GM12878 (cell line): ENCODE results near the gene TP73. TPM values are rescaled to one million over a fixed set of nuclear protein-coding genes. Genes with fewer than 3 reads are reported as not detected.

Experiments used
- ATAC-seq: fragments of 200-7000 bp; cut with Tn5 transposase; 3 replicates; pipeline ENCODE4 v1.9.1; 2020; ENCODE audit warnings: mild to moderate bottlenecking, moderate library complexity
- BruUV-seq: library from RNA; stranded (reverse); fragments of 400-500 nt; replicated peaks from 2 replicates; lab custom pipeline; 2021; lab: Mats Ljungman, UMichigan
- CTCF ChIA-PET: fragments of 300-600 bp; sonication (Branson Sonifier 250); formaldehyde crosslinking; extraction: SDS; loops from one replicate; lab custom pipeline; 2021; ENCODE audit warnings: inconsistent platforms; lab: Yijun Ruan, JAX
- POLR2A ChIA-PET: fragments of 350-600 bp; formaldehyde crosslinking; extraction: SDS; loops from one replicate; lab custom pipeline; 2021; ENCODE audit warnings: inconsistent platforms; lab: Charles Lee
- RAD21 ChIA-PET: fragments of 300-600 bp; sonication (Branson Sonifier 250); formaldehyde crosslinking; loops from one replicate; lab custom pipeline; 2023; ENCODE audit warnings: antibody characterized with exemption; ENCODE audit not compliant: unreplicated experiment; lab: Charles Lee
- SMC1A ChIA-PET: fragments of 300-600 bp; sonication (Branson Sonifier 250); formaldehyde crosslinking; loops from one replicate; lab custom pipeline; 2023; ENCODE audit not compliant: unreplicated experiment, uncharacterized antibody; lab: Charles Lee
- DNase-seq: peaks from one replicate; pipeline ENCODE4 v3.0.0-alpha.2; 2011; ENCODE audit warnings: low read depth, low spot score
- FAIRE-seq: peaks from 3 replicates; lab custom pipeline; 2011; peaks lifted over from hg19 to GRCh38; lab: Jason Lieb, UNC
- H2AFZ ChIP-seq: 2 replicates; pipeline ENCODE4 v1.6.0; 2011; ENCODE audit warnings: low read depth, low read length, control low read depth; ENCODE audit not compliant: control insufficient read depth
- H3K27ac ChIP-seq: 2 replicates; pipeline ENCODE4 v1.5.1; 2011; ENCODE audit warnings: control low read depth; ENCODE audit not compliant: control insufficient read depth, insufficient read depth
- H3K27me3 ChIP-seq, 2 experiments: replicated peaks in 1 of 2; 2 replicates each; pipeline versions ENCODE4 v1.6.0 to v1.6.1; 2011; ENCODE audit warnings: low read length in 1 of 2; ENCODE audit not compliant: control insufficient read depth in 2 of 2, insufficient read depth in 2 of 2
- H3K36me3 ChIP-seq, 2 experiments: 2 replicates each; pipeline ENCODE4 v1.5.1; 2011; ENCODE audit warnings: low read length in 1 of 2; ENCODE audit not compliant: control insufficient read depth in 2 of 2, insufficient read depth in 2 of 2
- H3K4me1 ChIP-seq: 2 replicates; pipeline ENCODE4 v1.6.1; 2011; ENCODE audit warnings: mild to moderate bottlenecking, low read length, moderate library complexity, mixed read lengths; ENCODE audit not compliant: control insufficient read depth, insufficient read depth
- H3K4me2 ChIP-seq: 2 replicates; pipeline ENCODE4 v1.6.0; 2011; ENCODE audit warnings: control low read depth; ENCODE audit not compliant: control insufficient read depth, insufficient read depth
- H3K4me3 ChIP-seq: fragments of 200-600 bp; sonication (generic); 2 replicates; pipeline ENCODE4 v1.5.1; 2016
- H3K79me2 ChIP-seq: 2 replicates; pipeline ENCODE4 v1.6.0; 2011; ENCODE audit warnings: low read length; ENCODE audit not compliant: control insufficient read depth, insufficient read depth
- H3K9ac ChIP-seq: 2 replicates; pipeline ENCODE4 v1.8.0; 2011; ENCODE audit warnings: low read length, control low read depth, mixed read lengths; ENCODE audit not compliant: control insufficient read depth, insufficient read depth
- H3K9me3 ChIP-seq: replicated peaks from 3 replicates; pipeline ENCODE4 v1.5.1; 2011; ENCODE audit warnings: mild to moderate bottlenecking, low read length; ENCODE audit not compliant: control insufficient read depth, insufficient read depth
- H4K20me1 ChIP-seq: 2 replicates; pipeline ENCODE4 v1.6.0; 2011; ENCODE audit not compliant: control insufficient read depth, insufficient read depth
- ATF2 ChIP-seq: IDR thresholded peaks from 2 replicates; pipeline ENCODE4 v1.6.1; 2012; ENCODE audit warnings: low read length, inconsistent platforms
- CEBPB ChIP-seq, 2 experiments: fragments of 150-350 bp in 1 of 2; IDR thresholded peaks; 2 replicates each; pipeline ENCODE4 v1.6.1; 2012 to 2014; ENCODE audit warnings: low read depth in 2 of 2, low read length in 2 of 2, borderline replicate concordance in 1 of 2, inconsistent platforms in 1 of 2
- E2F8 ChIP-seq: fragments of 450-650 bp; IDR thresholded peaks from 2 replicates; pipeline ENCODE4 v1.6.1; 2018; ENCODE audit warnings: mild to moderate bottlenecking, low read depth, moderate library complexity; ENCODE audit not compliant: partially characterized antibody
- EED ChIP-seq: sonication (generic); IDR thresholded peaks from 2 replicates; pipeline ENCODE4 v1.6.1; 2016; ENCODE audit warnings: antibody characterized with exemption, low read depth
- GATAD2B ChIP-seq: fragments of 450-650 bp; conservative IDR thresholded peaks from 2 replicates; pipeline ENCODE4 v1.6.1; 2017; ENCODE audit warnings: low read depth, mild to moderate bottlenecking, moderate library complexity
- HCFC1 ChIP-seq: fragments of 150-350 bp; IDR thresholded peaks from 2 replicates; pipeline ENCODE4 v1.6.1; 2014; ENCODE audit warnings: low read length
- MEF2B ChIP-seq: fragments of 450-650 bp; IDR thresholded peaks from 2 replicates; pipeline ENCODE4 v1.6.1; 2018; ENCODE audit warnings: mild to moderate bottlenecking, moderate library complexity; ENCODE audit not compliant: partially characterized antibody, poor library complexity, severe bottlenecking
- MTA3 ChIP-seq: IDR thresholded peaks from 2 replicates; pipeline ENCODE4 v1.6.1; 2012; ENCODE audit warnings: low read length, inconsistent platforms, borderline replicate concordance
- NFYB ChIP-seq: IDR thresholded peaks from 2 replicates; pipeline ENCODE4 v1.6.1; 2011; ENCODE audit warnings: low read depth, mild to moderate bottlenecking, low read length, improper control_type of control experiment, moderate library complexity; ENCODE audit not compliant: insufficient read depth
- POLR2A ChIP-seq: IDR thresholded peaks from 2 replicates; pipeline ENCODE4 v1.6.1; 2011; ENCODE audit warnings: low read depth, mild to moderate bottlenecking, low read length
- POLR2AphosphoS5 ChIP-seq: IDR thresholded peaks from 2 replicates; pipeline ENCODE4 v1.6.1; 2011; ENCODE audit warnings: mild to moderate bottlenecking, low read length, inconsistent platforms
- RB1 ChIP-seq: fragments of 450-650 bp; formaldehyde crosslinking; IDR thresholded peaks from 2 replicates; pipeline ENCODE4 v1.6.1; 2017; ENCODE audit warnings: mild to moderate bottlenecking, borderline replicate concordance
- RBBP5 ChIP-seq: fragments of 200-600 bp; sonication (generic); conservative IDR thresholded peaks from 2 replicates; pipeline ENCODE4 v1.6.1; 2016
- RELA ChIP-seq: fragments of 450-650 bp; IDR thresholded peaks from 2 replicates; pipeline ENCODE4 v1.8.0; 2014; ENCODE audit warnings: borderline replicate concordance; ENCODE audit not compliant: partially characterized antibody
- RUNX3 ChIP-seq: IDR thresholded peaks from 2 replicates; pipeline ENCODE4 v1.6.1; 2012; ENCODE audit warnings: low read length, inconsistent platforms
- SIX5 ChIP-seq: IDR thresholded peaks from 2 replicates; pipeline ENCODE4 v1.6.1; 2011; ENCODE audit warnings: mild to moderate bottlenecking, low read depth, low read length, moderate library complexity; ENCODE audit not compliant: severe bottlenecking
- SREBF1 ChIP-seq: IDR thresholded peaks from 2 replicates; pipeline ENCODE4 v1.6.1; 2012; ENCODE audit warnings: mild to moderate bottlenecking, low read length
- TCF3 ChIP-seq: IDR thresholded peaks from 2 replicates; pipeline ENCODE4 v1.6.1; 2012; ENCODE audit warnings: low read depth, mild to moderate bottlenecking, low read length, borderline replicate concordance; ENCODE audit not compliant: insufficient read depth
- YY1 ChIP-seq: IDR thresholded peaks from 2 replicates; pipeline ENCODE4 v1.6.1; 2011; ENCODE audit warnings: low read depth, mild to moderate bottlenecking, low read length
- ZNF217 ChIP-seq: fragments of 450-650 bp; IDR thresholded peaks from 2 replicates; pipeline ENCODE4 v1.6.1; 2017; ENCODE audit warnings: antibody characterized with exemption, mild to moderate bottlenecking
- WGBS: methylation state at CpG from one replicate; pipeline ENCODE4 v1.1.6; 2016; ENCODE audit warnings: low lambda C conversion rate; ENCODE audit not compliant: insufficient replicate concordance, insufficient coverage; ENCODE audit errors: missing lambda C conversion rate; 5-methylcytosine and 5-hydroxymethylcytosine counted together
- in situ Hi-C: fragments of 300-500 bp; cut with MboI; formaldehyde crosslinking; loops from 9 replicates; pipeline ENCODE4 v1.14.3; 2018; ENCODE audit warnings: mixed read lengths
- intact Hi-C: fragments of 100-400 bp; cut with micrococcal nuclease; formaldehyde crosslinking; loops from one replicate; pipeline ENCODE4 v1.14.2; 2022; ENCODE audit not compliant: unreplicated experiment
- polyA plus RNA-seq, 11 experiments: library from polyadenylated mRNA; depleted of rRNA in 4 of 11; unstranded in 6 of 11; stranded (reverse) in 5 of 11; fragments of >200 nt; fragmentation: Nextera tagmentation in 4 of 11; fragmentation: Illumina TruSeq in 1 of 11; extraction: Ambion mirVana in 4 of 11; extraction: Trizol in 1 of 11; gene quantifications; 1 replicate in 1 of 11; 2 replicates in 10 of 11; pipeline versions ENCODE4 v1.2.1 to v1.2.3, GENCODE V29; 2011 to 2016; ENCODE audit warnings: inconsistent platforms in 2 of 11, missing spikeins in 2 of 11, low read depth in 1 of 11
- total RNA-seq, 4 experiments: library from RNA; depleted of rRNA in 3 of 4; stranded (reverse); fragments of >200 nt in 3 of 4; fragmentation: Illumina TruSeq in 1 of 4; extraction: Trizol in 1 of 4; gene quantifications; 2 replicates each; pipeline versions ENCODE4 v1.2.1 to v1.2.3, GENCODE V29; 2013 to 2021

The TP73 gene
- total and polyA plus RNA-seq, 10 of the 15 experiments (the other 5 are each of a cell fraction or from before 2014, with no cell fraction given): 0.08 to 54.2 (median 14.9) TPM

GRCh38 chr1:3663999-3664699, 11.8 kb downstream of the TP73 start:
- Histone ChIP-seq H3K4me2 (peak overlapping the region; percentile 99), H2AFZ (no peak overlapping the region; the same call in 1 of the 2 replicates), H4K20me1 (no peaks in the 10 kb centered on the region), H3K9me3 (no peaks in the 10 kb centered on the region), H3K36me3 (peaks cover 0 to 5% of the 10 kb centered on the region in 2 experiments; a peak in 2 of 4 replicates), H3K4me3 (peak overlapping the region; percentile 60), H3K9ac (peak overlapping the region; percentile 84), H3K4me1 (peaks cover 67% of the 10 kb centered on the region), H3K27ac (peak overlapping the region; percentile 98), H3K79me2 (peaks cover 85% of the 10 kb centered on the region), H3K27me3 (no peaks in the 10 kb centered on the region)
- ATAC-seq (peak; percentile 0; the same call in 2 of the 3 replicates), FAIRE-seq (no peak), DNase-seq (no peak)
- 27% methylated on average over 14 of the region's 14 CpGs for WGBS
- in situ Hi-C loops (no loop called here), intact Hi-C loops (no loop called here)
- SMC1A ChIA-PET: interaction anchor here (1.2 to 6.0 kb wide), 4 partner anchors 10 to 16 kb away, joined by 3 to 117 read pairs (median 32); partner anchors contain the start of gene TP73
- CTCF ChIA-PET: interaction anchor here (0.7 to 6.7 kb wide), 4 partner anchors 9 to 13 kb away, joined by 3 to 91 read pairs (median 20); partner anchors contain the start of gene TP73
- BruUV-seq: no TSS peak
- POLR2A ChIA-PET: interaction anchor here (0.5 to 5.9 kb wide), 4 partner anchors 10 to 1782 kb away, joined by 4 to 184 read pairs (median 43); partner anchors contain the start of genes TP73 and WRAP73
- RAD21 ChIA-PET: interaction anchor here (1.5 to 5.7 kb wide), 4 partner anchors 9 to 56 kb away, joined by 3 to 117 read pairs (median 44); no protein-coding TSS in a partner anchor
- TF ChIP-seq CEBPB (IDR thresholded peaks at IDR 0.05; ENCODE audit: borderline replicate concordance in 1 of 2, low read depth in 2 of 2, low read length in 2 of 2) (no peak), GATAD2B (no peak), HCFC1 (no peak), EED (peak; percentile 15; the same call in 1 of the 2 replicates), ZNF217 (no peak), YY1 (peak; percentile 54), MTA3 (no peak), RELA (no peak), E2F8 (no peak), RB1 (no peak), POLR2A (no peak), NFYB (no peak), ATF2 (no peak), MEF2B (no peak), SREBF1 (no peak), POLR2AphosphoS5 (peak; percentile 67), RBBP5 (no peak), TCF3 (no peak), SIX5 (no peak), RUNX3 (no peak)
